CD4-positive, alpha-beta T cell (primary cell): Measurements from ENCODE around the gene LAIR1. TPM values are rescaled to one million over a fixed set of nuclear protein-coding genes. Genes with fewer than 3 reads are reported as not detected.

Source experiments
- ATAC-seq: fragments of 200-7000 bp; cut with Tn5 transposase; one replicate; pipeline ENCODE4 v1.10.0; 2022; ENCODE audit warnings: mild to moderate bottlenecking; ENCODE audit not compliant: poor library complexity
- CTCF ChIA-PET: fragments of 350-600 bp; sonication (Branson Sonifier 250); formaldehyde crosslinking; loops from one replicate; lab custom pipeline; 2021; ENCODE audit warnings: antibody characterized with exemption, inconsistent platforms; lab: Charles Lee
- POLR2A ChIA-PET: fragments of 350-600 bp; sonication (Branson Sonifier 250); formaldehyde crosslinking; loops from one replicate; lab custom pipeline; 2021; ENCODE audit warnings: antibody characterized with exemption, inconsistent platforms; lab: Charles Lee
- DNase-seq, 14 experiments: peaks; one replicate each; pipeline ENCODE4 v3.0.0-alpha.2; 2013 to 2020; ENCODE audit warnings: mixed read lengths in 2 of 14
- H3K27ac ChIP-seq, 2 donors: one replicate each; pipeline versions ENCODE4 v1.5.1 to v1.7.0; 2013; ENCODE audit warnings: low read length in 2 of 2, low read depth in 1 of 2, mild to moderate bottlenecking in 1 of 2
- H3K27me3 ChIP-seq, 2 experiments: 1 replicate in 1 of 2; 2 replicates in 1 of 2; pipeline versions ENCODE4 v1.6.1 to v1.7.0; 2013; ENCODE audit warnings: low read length in 2 of 2, control low read depth in 1 of 2, mild to moderate bottlenecking in 1 of 2, moderate library complexity in 1 of 2; ENCODE audit not compliant: insufficient read depth in 2 of 2, control insufficient read depth in 1 of 2
- H3K36me3 ChIP-seq: one replicate; pipeline ENCODE4 v1.6.1; 2013; ENCODE audit warnings: low read length, control low read depth; ENCODE audit not compliant: insufficient read depth
- H3K4me1 ChIP-seq: one replicate; pipeline ENCODE4 v1.6.1; 2013; ENCODE audit warnings: low read length, control low read depth; ENCODE audit not compliant: insufficient read depth
- H3K4me3 ChIP-seq: one replicate; pipeline ENCODE4 v1.5.1; 2013; ENCODE audit warnings: mild to moderate bottlenecking, low read length, moderate library complexity
- H3K9me3 ChIP-seq, 2 experiments: 1 replicate in 1 of 2; 2 replicates in 1 of 2; pipeline versions ENCODE4 v1.6.1 to v1.7.0; 2013; ENCODE audit warnings: low read length in 2 of 2, mild to moderate bottlenecking in 2 of 2, control low read depth in 1 of 2, moderate library complexity in 1 of 2; ENCODE audit not compliant: control insufficient read depth in 1 of 2, insufficient read depth in 1 of 2
- H3K27ac Mint-ChIP-seq: one replicate; pipeline ENCODE4 v1.8.0; 2020; ENCODE audit warnings: mixed read lengths
- H3K27me3 Mint-ChIP-seq: one replicate; pipeline ENCODE4 v1.8.0; 2021; ENCODE audit warnings: mixed read lengths
- H3K36me3 Mint-ChIP-seq: one replicate; pipeline ENCODE4 v1.8.0; 2021; ENCODE audit warnings: low read depth, mixed read lengths
- H3K4me1 Mint-ChIP-seq: one replicate; pipeline ENCODE4 v1.8.0; 2021; ENCODE audit warnings: low read depth, mixed read lengths
- H3K4me3 Mint-ChIP-seq: one replicate; pipeline ENCODE4 v1.8.0; 2020; ENCODE audit warnings: mild to moderate bottlenecking, mixed read lengths
- H3K9me3 Mint-ChIP-seq: one replicate; pipeline ENCODE4 v1.8.0; 2020; ENCODE audit warnings: mixed read lengths
- intact Hi-C, 2 experiments: fragments of 100-400 bp; cut with DNase I in 1 of 2; cut with micrococcal nuclease in 1 of 2; formaldehyde crosslinking; loops; one replicate each; pipeline versions ENCODE4 v1.15.1 to v1.9.0; 2023 to 2025; cut with DNase I, micrococcal nuclease
- total RNA-seq, 174 experiments: library from RNA in 2 of 174; stranded (reverse) in 2 of 174; gene quantifications; one replicate each; pipeline ENCODE4 v1.2.3 and lab custom pipeline; 2021 to 2026
- TF ChIP-seq, protein P1 (sequence below): fragments of 200-600 bp; IDR thresholded peaks from one replicate; pipeline ENCODE4 v1.8.0; 2022; ENCODE audit warnings: antibody characterized with exemption, mild to moderate bottlenecking

Gene LAIR1
- total RNA-seq, 2 experiments from 2014 or later: 12.3 to 14.4 TPM

DNA sequence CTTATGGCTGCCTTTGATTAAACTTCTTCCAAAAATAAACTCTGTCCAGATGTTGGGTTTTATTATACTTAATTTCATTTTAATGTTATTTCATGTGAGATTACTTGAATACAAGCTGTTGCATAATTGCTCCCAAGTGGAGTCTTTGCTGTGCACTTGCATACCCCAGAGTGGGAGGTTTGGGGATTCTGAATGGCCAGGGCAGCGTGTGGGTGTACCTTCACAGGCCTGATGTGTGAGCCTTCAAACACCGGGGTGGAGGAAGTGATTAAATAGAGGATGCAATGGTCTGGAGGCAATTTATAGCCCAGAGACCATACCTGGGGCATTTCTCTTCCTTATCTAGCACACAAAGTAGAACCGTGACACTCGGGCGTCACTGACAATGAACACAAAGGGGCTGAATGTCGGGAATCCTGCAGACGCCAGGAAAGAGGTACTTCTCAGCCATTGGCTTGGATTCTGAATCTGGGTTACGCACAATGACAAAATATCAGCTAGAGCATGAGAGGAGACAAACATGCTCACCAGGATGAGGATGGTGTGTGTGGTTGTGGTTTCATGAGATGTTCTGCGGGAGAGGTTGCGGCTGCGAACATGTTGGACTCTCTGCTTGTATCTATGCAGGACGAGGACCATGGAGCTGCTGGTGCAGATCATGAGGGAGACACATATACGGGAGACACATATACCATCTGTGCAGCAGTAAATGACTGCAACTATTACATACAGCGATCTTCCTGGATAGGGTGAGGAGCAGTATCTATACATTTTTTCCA is 44.6 kb downstream of the LAIR1 start:
- peaks cover 34% of the 10 kb centered on the region for H3K27me3 Mint-ChIP-seq

DNA sequence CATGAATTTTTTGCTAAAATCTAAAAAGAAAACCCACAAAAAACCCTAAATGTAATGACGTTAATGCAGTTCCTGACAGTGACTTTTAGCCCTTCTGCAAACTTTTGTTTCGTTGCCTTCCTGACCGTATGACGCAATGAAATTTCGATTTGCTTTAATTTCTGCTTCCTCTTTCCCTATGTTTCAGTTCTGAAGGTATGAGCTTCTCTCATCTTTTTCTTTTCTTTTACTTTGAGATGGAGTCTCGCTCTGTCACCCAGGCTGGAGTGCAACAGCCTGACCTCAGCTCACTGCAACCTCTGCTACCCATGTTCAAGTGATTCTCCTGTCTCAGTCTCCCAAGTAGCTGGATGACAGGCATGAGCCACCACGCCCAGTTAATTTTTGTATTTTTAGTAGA is 45.7 kb downstream of the LAIR1 start:
- intact Hi-C loops: no loop called here
- CTCF ChIA-PET: no interaction called here
- POLR2A ChIA-PET: no interaction called here
- Histone ChIP-seq H3K9me3 (no peaks in the 10 kb centered on the region), H3K27ac (no peak overlapping the region), H3K4me1 (peaks cover 6% of the 10 kb centered on the region), H3K4me3 (no peak overlapping the region), H3K36me3 (no peaks in the 10 kb centered on the region), H3K27me3 (peaks cover 0 to 12% of the 10 kb centered on the region in 2 experiments)
- H3K9me3 Mint-ChIP-seq: no peaks in the 10 kb centered on the region
- DNase-seq: peak in 2 of 14 experiments; percentile 45 to 50
- H3K4me3 Mint-ChIP-seq: no peak overlapping the region
- ATAC-seq: no peak
- TF ChIP-seq, protein P1, sequence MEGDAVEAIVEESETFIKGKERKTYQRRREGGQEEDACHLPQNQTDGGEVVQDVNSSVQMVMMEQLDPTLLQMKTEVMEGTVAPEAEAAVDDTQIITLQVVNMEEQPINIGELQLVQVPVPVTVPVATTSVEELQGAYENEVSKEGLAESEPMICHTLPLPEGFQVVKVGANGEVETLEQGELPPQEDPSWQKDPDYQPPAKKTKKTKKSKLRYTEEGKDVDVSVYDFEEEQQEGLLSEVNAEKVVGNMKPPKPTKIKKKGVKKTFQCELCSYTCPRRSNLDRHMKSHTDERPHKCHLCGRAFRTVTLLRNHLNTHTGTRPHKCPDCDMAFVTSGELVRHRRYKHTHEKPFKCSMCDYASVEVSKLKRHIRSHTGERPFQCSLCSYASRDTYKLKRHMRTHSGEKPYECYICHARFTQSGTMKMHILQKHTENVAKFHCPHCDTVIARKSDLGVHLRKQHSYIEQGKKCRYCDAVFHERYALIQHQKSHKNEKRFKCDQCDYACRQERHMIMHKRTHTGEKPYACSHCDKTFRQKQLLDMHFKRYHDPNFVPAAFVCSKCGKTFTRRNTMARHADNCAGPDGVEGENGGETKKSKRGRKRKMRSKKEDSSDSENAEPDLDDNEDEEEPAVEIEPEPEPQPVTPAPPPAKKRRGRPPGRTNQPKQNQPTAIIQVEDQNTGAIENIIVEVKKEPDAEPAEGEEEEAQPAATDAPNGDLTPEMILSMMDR: no peak
- H3K27ac Mint-ChIP-seq: no peak overlapping the region
- H3K4me1 Mint-ChIP-seq: no peaks in the 10 kb centered on the region
- H3K27me3 Mint-ChIP-seq: peaks cover 38% of the 10 kb centered on the region
- no peaks in the 10 kb centered on the region for H3K36me3 Mint-ChIP-seq

More for the DNA sequence above, 44.6 kb downstream of the LAIR1 start:
- DNase-seq (no peak), ATAC-seq (no peak)
- no peak overlapping the region for H3K27ac ChIP-seq
- peaks cover under 1% of the 10 kb centered on the region for H3K4me1 Mint-ChIP-seq
- CTCF ChIA-PET: no interaction called here
- peaks cover 6% of the 10 kb centered on the region for H3K4me1 ChIP-seq
- H3K27me3 ChIP-seq: peaks cover 0 to 9% of the 10 kb centered on the region in 2 experiments
- H3K27ac Mint-ChIP-seq: no peak overlapping the region
- intact Hi-C loops: no loop called here
- H3K9me3 ChIP-seq: no peaks in the 10 kb centered on the region
- no peaks in the 10 kb centered on the region for H3K9me3 Mint-ChIP-seq
- H3K36me3 ChIP-seq: no peaks in the 10 kb centered on the region
- no peaks in the 10 kb centered on the region for H3K36me3 Mint-ChIP-seq
- POLR2A ChIA-PET: no interaction called here
- H3K4me3 ChIP-seq: no peak overlapping the region
- TF ChIP-seq, protein P1: no peak
- no peak overlapping the region for H3K4me3 Mint-ChIP-seq

- ChIA-PET POLR2A (no interaction called here), CTCF (no interaction called here)
- TF ChIP-seq, protein P1: no peak
Observed at GRCh38 chr19:54317965-54318240, 46.8 kb downstream of the LAIR1 start.

More at GRCh38 chr19:54317965-54318240, 46.8 kb downstream of the LAIR1 start:
- DNase-seq: no peak
- no peaks in the 10 kb centered on the region for H3K9me3 Mint-ChIP-seq
- H3K4me1 Mint-ChIP-seq: no peaks in the 10 kb centered on the region
- Histone ChIP-seq H3K36me3 (no peaks in the 10 kb centered on the region), H3K4me1 (peaks cover 6% of the 10 kb centered on the region), H3K27ac (no peak overlapping the region), H3K27me3 (peaks cover 3 to 19% of the 10 kb centered on the region in 2 experiments), H3K9me3 (no peaks in the 10 kb centered on the region), H3K4me3 (no peak overlapping the region)
- no peak for ATAC-seq
- no peak overlapping the region for H3K4me3 Mint-ChIP-seq
- peaks cover 45% of the 10 kb centered on the region for H3K27me3 Mint-ChIP-seq
- no peak overlapping the region for H3K27ac Mint-ChIP-seq
- intact Hi-C loops: no loop called here
- no peaks in the 10 kb centered on the region for H3K36me3 Mint-ChIP-seq
